ENCODE results near the gene TAC4. TPM values are rescaled to one million over a fixed set of nuclear protein-coding genes. Genes with fewer than 3 reads are reported as not detected.
"Not testable (repeated sequence)": the region's sequence is repeated elsewhere in the genome, so short reads cannot be mapped to it uniquely, and the experiment has no call there.

The TAC4 gene
- total and polyA plus RNA-seq, 9 of the 15 experiments (the other 6 are each of a cell fraction or from before 2014, with no cell fraction given), result 0.17 TPM; not detected in 8

DNA sequence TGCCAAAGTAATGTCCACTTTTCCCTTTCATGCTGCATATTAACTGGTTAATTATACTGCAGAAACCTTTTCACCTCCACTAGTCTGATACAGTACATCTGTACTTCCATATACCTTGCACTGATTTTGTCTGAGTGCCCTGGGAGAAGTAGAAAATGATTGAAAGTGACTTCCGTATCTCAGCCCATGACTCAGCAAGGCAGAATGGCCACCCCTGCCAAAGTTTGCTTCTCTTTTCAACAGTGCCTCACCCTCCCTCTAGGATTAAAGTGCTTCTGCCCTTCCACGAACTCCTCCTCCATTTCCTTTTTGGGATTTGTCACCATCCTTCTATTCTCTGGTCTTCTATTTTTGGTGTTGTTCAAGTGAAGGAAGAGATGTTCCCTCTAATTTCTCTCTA, 19.5 kb downstream of the TAC4 start:
- peaks cover 83% of the 10 kb centered on the region for H3K36me3 ChIP-seq (ENCODE audit: control insufficient read depth, insufficient read depth, low read length)
- FAIRE-seq, result peak; percentile 57
- ATAC-seq, result peak; percentile 42; the same call in 1 of the 3 replicates
- H3K9me3 ChIP-seq (replicated peaks; ENCODE audit: control insufficient read depth, insufficient read depth, low read depth, low read length); H3K27me3 ChIP-seq (ENCODE audit: control insufficient read depth in 2 of 2, insufficient read depth in 2 of 2, low read length in 2 of 2); H3K27ac ChIP-seq (ENCODE audit: extremely low read depth, low read depth, low read length); BruUV-seq (replicated peaks); in situ Hi-C loops (cut with MboI); H3K79me2 ChIP-seq (ENCODE audit: control insufficient read depth, insufficient read depth, low read length); H3K4me3 ChIP-seq; H3K9me1 ChIP-seq (ENCODE audit: control insufficient read depth, insufficient read depth, low read length); H3K9ac ChIP-seq (ENCODE audit: insufficient read depth in 1 of 2, low read depth in 2 of 2, low read length in 2 of 2); intact Hi-C loops (cut with micrococcal nuclease); H2AFZ ChIP-seq (ENCODE audit: low read depth, low read length); H4K20me1 ChIP-seq (replicated peaks; ENCODE audit: control insufficient read depth, insufficient read depth, low read length); H3K4me2 ChIP-seq (ENCODE audit: insufficient read depth, low read length): not testable (repeated sequence)
- ChIA-PET POLR2A (interaction anchor here (1.0 kb wide), 1 partner anchor 11 kb away, joined by 3 read pairs; no protein-coding TSS in a partner anchor), CTCF (ENCODE audit: low intra/inter-chr PET ratio) (interaction anchor here (0.6 kb wide), 1 partner anchor 259 kb away, joined by 4 read pairs; no protein-coding TSS in a partner anchor)
- peak in 1 of 4 experiments; percentile 33 for DNase-seq (ENCODE audit: extremely low read depth in 1 of 4, low spot score in 3 of 4)
- WGBS (ENCODE audit: insufficient coverage, low coverage, missing lambda C conversion rate), result 14% methylated on average over 2 of the region's 2 CpGs
- peaks cover 0 to 12% of the 10 kb centered on the region in 2 experiments; a peak in 3 of 5 replicates for H3K4me1 ChIP-seq (replicated peaks in 1 of 2; ENCODE audit: control insufficient read depth in 2 of 2, insufficient read depth in 2 of 2, low read length in 2 of 2)
- TF ChIP-seq, protein P1, sequence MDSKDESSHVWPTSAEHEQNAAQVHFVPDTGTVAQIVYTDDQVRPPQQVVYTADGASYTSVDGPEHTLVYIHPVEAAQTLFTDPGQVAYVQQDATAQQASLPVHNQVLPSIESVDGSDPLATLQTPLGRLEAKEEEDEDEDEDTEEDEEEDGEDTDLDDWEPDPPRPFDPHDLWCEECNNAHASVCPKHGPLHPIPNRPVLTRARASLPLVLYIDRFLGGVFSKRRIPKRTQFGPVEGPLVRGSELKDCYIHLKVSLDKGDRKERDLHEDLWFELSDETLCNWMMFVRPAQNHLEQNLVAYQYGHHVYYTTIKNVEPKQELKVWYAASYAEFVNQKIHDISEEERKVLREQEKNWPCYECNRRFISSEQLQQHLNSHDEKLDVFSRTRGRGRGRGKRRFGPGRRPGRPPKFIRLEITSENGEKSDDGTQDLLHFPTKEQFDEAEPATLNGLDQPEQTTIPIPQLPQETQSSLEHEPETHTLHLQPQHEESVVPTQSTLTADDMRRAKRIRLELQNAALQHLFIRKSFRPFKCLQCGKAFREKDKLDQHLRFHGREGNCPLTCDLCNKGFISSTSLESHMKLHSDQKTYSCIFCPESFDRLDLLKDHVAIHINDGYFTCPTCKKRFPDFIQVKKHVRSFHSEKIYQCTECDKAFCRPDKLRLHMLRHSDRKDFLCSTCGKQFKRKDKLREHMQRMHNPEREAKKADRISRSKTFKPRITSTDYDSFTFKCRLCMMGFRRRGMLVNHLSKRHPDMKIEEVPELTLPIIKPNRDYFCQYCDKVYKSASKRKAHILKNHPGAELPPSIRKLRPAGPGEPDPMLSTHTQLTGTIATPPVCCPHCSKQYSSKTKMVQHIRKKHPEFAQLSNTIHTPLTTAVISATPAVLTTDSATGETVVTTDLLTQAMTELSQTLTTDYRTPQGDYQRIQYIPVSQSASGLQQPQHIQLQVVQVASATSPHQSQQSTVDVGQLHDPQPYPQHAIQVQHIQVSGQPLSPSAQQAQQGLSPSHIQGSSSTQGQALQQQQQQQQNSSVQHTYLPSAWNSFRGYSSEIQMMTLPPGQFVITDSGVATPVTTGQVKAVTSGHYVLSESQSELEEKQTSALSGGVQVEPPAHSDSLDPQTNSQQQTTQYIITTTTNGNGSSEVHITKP (IDR thresholded peaks at IDR 0.05; ENCODE audit: partially characterized antibody), result peak; percentile 64
- TF ChIP-seq ZNF316 (IDR thresholded peaks at IDR 0.05), result peak; percentile 59; the same call in 1 of the 2 replicates
- 0 out of 2 replicates have a peak, but pooled peaks have one; percentile 49 for TF ChIP-seq HDAC2 (IDR thresholded peaks at IDR 0.05)
- peak; percentile 69 for TF ChIP-seq ZNF175 (CRISPR knock-in tag; IDR thresholded peaks at IDR 0.05; ENCODE audit: low read depth)
- TF ChIP-seq FOSL1 (tag; conservative IDR thresholded peaks at IDR 0.05), result peak; percentile 54
- TF ChIP-seq, protein P2, sequence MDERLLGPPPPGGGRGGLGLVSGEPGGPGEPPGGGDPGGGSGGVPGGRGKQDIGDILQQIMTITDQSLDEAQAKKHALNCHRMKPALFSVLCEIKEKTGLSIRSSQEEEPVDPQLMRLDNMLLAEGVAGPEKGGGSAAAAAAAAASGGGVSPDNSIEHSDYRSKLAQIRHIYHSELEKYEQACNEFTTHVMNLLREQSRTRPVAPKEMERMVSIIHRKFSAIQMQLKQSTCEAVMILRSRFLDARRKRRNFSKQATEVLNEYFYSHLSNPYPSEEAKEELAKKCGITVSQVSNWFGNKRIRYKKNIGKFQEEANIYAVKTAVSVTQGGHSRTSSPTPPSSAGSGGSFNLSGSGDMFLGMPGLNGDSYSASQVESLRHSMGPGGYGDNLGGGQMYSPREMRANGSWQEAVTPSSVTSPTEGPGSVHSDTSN (CRISPR knock-in tag; IDR thresholded peaks at IDR 0.05; ENCODE audit: low read depth), result not testable (repeated sequence)
- TF ChIP-seq, protein P2 (tag; conservative IDR thresholded peaks at IDR 0.05; ENCODE audit: low read depth), result 0 out of 2 replicates have a peak, but pooled peaks have one; percentile 17
- TF ChIP-seq, protein P3, sequence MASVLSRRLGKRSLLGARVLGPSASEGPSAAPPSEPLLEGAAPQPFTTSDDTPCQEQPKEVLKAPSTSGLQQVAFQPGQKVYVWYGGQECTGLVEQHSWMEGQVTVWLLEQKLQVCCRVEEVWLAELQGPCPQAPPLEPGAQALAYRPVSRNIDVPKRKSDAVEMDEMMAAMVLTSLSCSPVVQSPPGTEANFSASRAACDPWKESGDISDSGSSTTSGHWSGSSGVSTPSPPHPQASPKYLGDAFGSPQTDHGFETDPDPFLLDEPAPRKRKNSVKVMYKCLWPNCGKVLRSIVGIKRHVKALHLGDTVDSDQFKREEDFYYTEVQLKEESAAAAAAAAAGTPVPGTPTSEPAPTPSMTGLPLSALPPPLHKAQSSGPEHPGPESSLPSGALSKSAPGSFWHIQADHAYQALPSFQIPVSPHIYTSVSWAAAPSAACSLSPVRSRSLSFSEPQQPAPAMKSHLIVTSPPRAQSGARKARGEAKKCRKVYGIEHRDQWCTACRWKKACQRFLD (CRISPR knock-in tag; IDR thresholded peaks at IDR 0.05), result peak; percentile 35; the same call in 1 of the 2 replicates
- TF ChIP-seq DMBX1 (CRISPR knock-in tag; IDR thresholded peaks at IDR 0.05; ENCODE audit: borderline replicate concordance), result peak; percentile 21; the same call in 1 of the 2 replicates
- TF ChIP-seq NFE2L1 (tag; IDR thresholded peaks at IDR 0.05; ENCODE audit: borderline replicate concordance, low read depth), result peak; percentile 41; the same call in 1 of the 2 replicates
- TF ChIP-seq CXXC5 (CRISPR knock-in tag; IDR thresholded peaks at IDR 0.05), result peak; percentile 16; the same call in 1 of the 2 replicates
- TF ChIP-seq MAFF (IDR thresholded peaks at IDR 0.05; ENCODE audit: low read length), result peak; percentile 68; the same call in 1 of the 2 replicates
- peak; percentile 38; the same call in 1 of the 2 replicates for TF ChIP-seq ELF1 (tag; IDR thresholded peaks at IDR 0.05)
- TF ChIP-seq MAFG (tag; conservative IDR thresholded peaks at IDR 0.05), result peak; percentile 78
- TF ChIP-seq ZNF584 (CRISPR knock-in tag; IDR thresholded peaks at IDR 0.05; ENCODE audit: low read depth), result 0 out of 2 replicates have a peak, but pooled peaks have one; percentile 30

All from K562 (cell line).